ENCODE results near the gene HPN. TPM values are rescaled to one million over a fixed set of nuclear protein-coding genes. Genes with fewer than 3 reads are reported as not detected.

HPN gene
- total and polyA plus RNA-seq, 10 of the 15 experiments (the other 5 are each of a cell fraction or from before 2014, with no cell fraction given) = 0.21 to 0.35 TPM; not detected in 8

DNA sequence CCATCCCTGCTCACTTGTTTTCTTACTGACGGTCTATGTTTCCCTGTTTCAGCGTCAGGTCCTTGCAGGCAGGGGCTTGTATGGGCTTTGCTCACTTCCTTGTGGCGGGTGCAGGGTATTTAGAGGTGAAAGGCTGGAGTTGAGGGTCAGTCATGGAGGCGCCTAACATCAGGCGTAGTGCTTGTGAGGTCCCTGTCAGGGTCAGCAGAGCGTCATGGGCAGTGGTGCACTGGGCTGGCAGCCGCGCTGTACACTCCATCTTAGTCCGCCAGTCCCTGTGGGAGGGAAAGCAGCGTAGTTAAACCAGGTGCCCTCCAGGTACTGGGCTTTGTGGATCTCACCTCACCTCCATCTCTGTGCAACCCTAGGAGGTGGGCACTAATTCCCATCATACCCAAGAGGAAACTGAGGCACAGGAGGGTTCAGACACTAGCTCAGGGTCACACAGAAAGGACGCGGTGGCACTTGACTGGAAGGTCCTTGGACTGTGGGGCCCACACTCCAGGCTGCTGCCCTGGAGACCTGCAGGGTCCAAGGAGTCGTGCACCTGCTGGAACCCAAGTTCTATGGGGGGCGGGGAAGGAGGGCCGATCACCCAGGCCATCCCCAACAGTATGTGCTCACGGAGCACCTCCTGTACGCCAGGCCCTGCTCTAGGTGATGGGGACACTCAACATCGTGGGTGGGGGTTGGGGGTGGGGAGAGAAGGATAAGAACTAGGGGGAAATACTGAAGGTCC is 36.8 kb upstream of the HPN start:
- H3K9ac ChIP-seq (ENCODE audit: control insufficient read depth, insufficient read depth, low read length) = no peak overlapping the region
- in situ Hi-C loops (cut with MboI) (no loop called here), intact Hi-C loops (cut with micrococcal nuclease; ENCODE audit: unreplicated experiment) (no loop called here)
- H3K36me3 ChIP-seq (ENCODE audit: control insufficient read depth in 2 of 2, insufficient read depth in 2 of 2, low read length in 1 of 2) = peaks cover 3 to 13% of the 10 kb centered on the region in 2 experiments; a peak in 3 of 4 replicates
- ATAC-seq (no peak), FAIRE-seq (no peak), DNase-seq (ENCODE audit: low read depth, low spot score) (no peak)
- H3K27me3 ChIP-seq (replicated peaks in 1 of 2; ENCODE audit: control insufficient read depth in 2 of 2, insufficient read depth in 2 of 2, low read length in 1 of 2) = no peaks in the 10 kb centered on the region
- no peak overlapping the region for H2AFZ ChIP-seq (ENCODE audit: control insufficient read depth, low read depth, low read length)
- POLR2A ChIA-PET = no interaction called here
- H3K4me1 ChIP-seq (ENCODE audit: control insufficient read depth, insufficient read depth, low read length) = peaks cover 18% of the 10 kb centered on the region
- peaks cover 6% of the 10 kb centered on the region; the same call in 1 of the 2 replicates for H4K20me1 ChIP-seq (ENCODE audit: control insufficient read depth, insufficient read depth)
- H3K9me3 ChIP-seq (replicated peaks; ENCODE audit: control insufficient read depth, insufficient read depth, low read length) = no peaks in the 10 kb centered on the region
- CTCF ChIA-PET = interaction anchor here (0.7 to 1.2 kb wide), 2 partner anchors 26 to 32 kb away, joined by 3 read pairs; no protein-coding TSS in a partner anchor
- RAD21 ChIA-PET (ENCODE audit: unreplicated experiment) = no interaction called here
- H3K79me2 ChIP-seq (ENCODE audit: control insufficient read depth, insufficient read depth, low read length) = peaks cover 48% of the 10 kb centered on the region
- no peak overlapping the region; the same call in 1 of the 2 replicates for H3K4me2 ChIP-seq (ENCODE audit: control insufficient read depth, insufficient read depth)
- TF ChIP-seq, protein P1, sequence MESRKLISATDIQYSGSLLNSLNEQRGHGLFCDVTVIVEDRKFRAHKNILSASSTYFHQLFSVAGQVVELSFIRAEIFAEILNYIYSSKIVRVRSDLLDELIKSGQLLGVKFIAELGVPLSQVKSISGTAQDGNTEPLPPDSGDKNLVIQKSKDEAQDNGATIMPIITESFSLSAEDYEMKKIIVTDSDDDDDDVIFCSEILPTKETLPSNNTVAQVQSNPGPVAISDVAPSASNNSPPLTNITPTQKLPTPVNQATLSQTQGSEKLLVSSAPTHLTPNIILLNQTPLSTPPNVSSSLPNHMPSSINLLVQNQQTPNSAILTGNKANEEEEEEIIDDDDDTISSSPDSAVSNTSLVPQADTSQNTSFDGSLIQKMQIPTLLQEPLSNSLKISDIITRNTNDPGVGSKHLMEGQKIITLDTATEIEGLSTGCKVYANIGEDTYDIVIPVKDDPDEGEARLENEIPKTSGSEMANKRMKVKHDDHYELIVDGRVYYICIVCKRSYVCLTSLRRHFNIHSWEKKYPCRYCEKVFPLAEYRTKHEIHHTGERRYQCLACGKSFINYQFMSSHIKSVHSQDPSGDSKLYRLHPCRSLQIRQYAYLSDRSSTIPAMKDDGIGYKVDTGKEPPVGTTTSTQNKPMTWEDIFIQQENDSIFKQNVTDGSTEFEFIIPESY (IDR thresholded peaks at IDR 0.05) = no peak
- peak; percentile 51 for TF ChIP-seq POLR2A (IDR thresholded peaks at IDR 0.05; ENCODE audit: low read depth, low read length)
- TF ChIP-seq POLR2AphosphoS5 (IDR thresholded peaks at IDR 0.05; ENCODE audit: low read length) = peak; percentile 35; the same call in 1 of the 2 replicates
- no peak for TF ChIP-seq ZZZ3 (IDR thresholded peaks at IDR 0.05; ENCODE audit: control insufficient read depth, insufficient read length, low read depth)
- no peak for TF ChIP-seq NR2C1 (IDR thresholded peaks at IDR 0.05)
- no peak for TF ChIP-seq CEBPB (IDR thresholded peaks at IDR 0.05; ENCODE audit: borderline replicate concordance in 1 of 2, low read depth in 2 of 2, low read length in 2 of 2)
- no peak for TF ChIP-seq SMC3 (IDR thresholded peaks at IDR 0.05; ENCODE audit: borderline replicate concordance, low read length)
- no peak for TF ChIP-seq CHD2 (IDR thresholded peaks at IDR 0.05; ENCODE audit: borderline replicate concordance, low read depth, low read length)
- no peak for TF ChIP-seq FOXM1 (IDR thresholded peaks at IDR 0.05; ENCODE audit: low read depth, low read length)
- no peak for TF ChIP-seq GATAD2B (conservative IDR thresholded peaks at IDR 0.05; ENCODE audit: low read depth)
- SMC1A ChIA-PET (ENCODE audit: uncharacterized antibody, unreplicated experiment) = interaction anchor here (1.2 kb wide), 1 partner anchor 17 kb away, joined by 3 read pairs; no protein-coding TSS in a partner anchor
- no peak overlapping the region for H3K27ac ChIP-seq (ENCODE audit: control insufficient read depth, insufficient read depth)
- 95% methylated on average over 17 of the region's 18 CpGs for WGBS (ENCODE audit: insufficient coverage, insufficient replicate concordance, low lambda C conversion rate, missing lambda C conversion rate)
- no TSS peak for BruUV-seq (replicated peaks)
- no peak overlapping the region for H3K4me3 ChIP-seq
